ENCODE results near the gene CHAC1. TPM values are rescaled to one million over a fixed set of nuclear protein-coding genes. Genes with fewer than 3 reads are reported as not detected.

CHAC1 gene
- total RNA-seq, 1 donor = 11.4 TPM

DNA sequence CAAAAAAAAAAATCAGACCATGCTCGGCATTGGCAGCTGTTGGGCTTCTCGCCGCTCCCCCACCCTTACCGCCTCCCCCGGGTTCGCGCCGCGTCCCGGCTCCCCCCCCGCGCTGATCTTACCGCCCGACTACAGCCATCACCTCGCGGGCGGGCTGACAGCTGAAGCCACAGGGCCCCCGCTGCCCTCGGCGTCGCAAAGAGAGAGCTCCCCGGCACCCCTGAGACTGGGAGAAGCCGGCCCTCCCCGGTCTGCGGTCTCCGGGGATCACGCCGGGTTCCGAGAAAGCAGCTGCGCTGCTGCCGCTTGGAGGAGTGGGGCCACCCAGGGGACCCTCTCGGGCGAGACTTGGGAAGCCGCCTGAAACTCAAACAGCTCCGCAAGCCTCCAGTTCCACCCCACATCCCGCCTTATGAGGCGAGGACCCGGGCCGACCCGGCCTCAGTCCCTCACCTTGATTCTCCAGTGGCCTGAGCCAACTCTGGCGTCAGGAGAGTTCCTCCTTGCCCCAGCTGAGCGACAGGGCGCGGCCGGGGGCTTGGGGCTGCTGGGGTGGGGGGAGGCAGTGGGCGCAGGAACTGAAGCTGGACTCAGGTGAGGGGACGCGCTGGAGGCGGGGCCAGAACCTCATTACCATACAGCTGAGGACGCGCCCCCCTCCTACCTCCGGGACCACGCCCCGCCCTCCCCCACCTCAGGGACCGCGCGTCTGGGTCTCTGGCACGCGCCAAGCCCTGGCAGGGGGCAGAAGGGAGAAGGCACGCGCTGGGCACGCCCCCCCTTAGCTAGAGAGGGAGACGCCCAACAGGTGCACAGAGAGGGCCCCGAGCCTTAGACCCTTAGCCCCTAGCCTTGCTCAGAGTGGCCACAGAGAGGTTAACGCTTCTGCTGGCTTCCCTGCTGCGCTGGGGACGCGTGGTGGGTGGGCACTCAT, 25.1 kb upstream of the CHAC1 start:
- H3K4me3 ChIP-seq (ENCODE audit: low read depth, low read length) = peak overlapping the region; percentile 28
- TF ChIP-seq, protein P1, sequence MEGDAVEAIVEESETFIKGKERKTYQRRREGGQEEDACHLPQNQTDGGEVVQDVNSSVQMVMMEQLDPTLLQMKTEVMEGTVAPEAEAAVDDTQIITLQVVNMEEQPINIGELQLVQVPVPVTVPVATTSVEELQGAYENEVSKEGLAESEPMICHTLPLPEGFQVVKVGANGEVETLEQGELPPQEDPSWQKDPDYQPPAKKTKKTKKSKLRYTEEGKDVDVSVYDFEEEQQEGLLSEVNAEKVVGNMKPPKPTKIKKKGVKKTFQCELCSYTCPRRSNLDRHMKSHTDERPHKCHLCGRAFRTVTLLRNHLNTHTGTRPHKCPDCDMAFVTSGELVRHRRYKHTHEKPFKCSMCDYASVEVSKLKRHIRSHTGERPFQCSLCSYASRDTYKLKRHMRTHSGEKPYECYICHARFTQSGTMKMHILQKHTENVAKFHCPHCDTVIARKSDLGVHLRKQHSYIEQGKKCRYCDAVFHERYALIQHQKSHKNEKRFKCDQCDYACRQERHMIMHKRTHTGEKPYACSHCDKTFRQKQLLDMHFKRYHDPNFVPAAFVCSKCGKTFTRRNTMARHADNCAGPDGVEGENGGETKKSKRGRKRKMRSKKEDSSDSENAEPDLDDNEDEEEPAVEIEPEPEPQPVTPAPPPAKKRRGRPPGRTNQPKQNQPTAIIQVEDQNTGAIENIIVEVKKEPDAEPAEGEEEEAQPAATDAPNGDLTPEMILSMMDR (IDR thresholded peaks at IDR 0.05; ENCODE audit: insufficient read depth, low read length) = no peak
- DNase-seq (ENCODE audit: low read depth) = no peak

DNA sequence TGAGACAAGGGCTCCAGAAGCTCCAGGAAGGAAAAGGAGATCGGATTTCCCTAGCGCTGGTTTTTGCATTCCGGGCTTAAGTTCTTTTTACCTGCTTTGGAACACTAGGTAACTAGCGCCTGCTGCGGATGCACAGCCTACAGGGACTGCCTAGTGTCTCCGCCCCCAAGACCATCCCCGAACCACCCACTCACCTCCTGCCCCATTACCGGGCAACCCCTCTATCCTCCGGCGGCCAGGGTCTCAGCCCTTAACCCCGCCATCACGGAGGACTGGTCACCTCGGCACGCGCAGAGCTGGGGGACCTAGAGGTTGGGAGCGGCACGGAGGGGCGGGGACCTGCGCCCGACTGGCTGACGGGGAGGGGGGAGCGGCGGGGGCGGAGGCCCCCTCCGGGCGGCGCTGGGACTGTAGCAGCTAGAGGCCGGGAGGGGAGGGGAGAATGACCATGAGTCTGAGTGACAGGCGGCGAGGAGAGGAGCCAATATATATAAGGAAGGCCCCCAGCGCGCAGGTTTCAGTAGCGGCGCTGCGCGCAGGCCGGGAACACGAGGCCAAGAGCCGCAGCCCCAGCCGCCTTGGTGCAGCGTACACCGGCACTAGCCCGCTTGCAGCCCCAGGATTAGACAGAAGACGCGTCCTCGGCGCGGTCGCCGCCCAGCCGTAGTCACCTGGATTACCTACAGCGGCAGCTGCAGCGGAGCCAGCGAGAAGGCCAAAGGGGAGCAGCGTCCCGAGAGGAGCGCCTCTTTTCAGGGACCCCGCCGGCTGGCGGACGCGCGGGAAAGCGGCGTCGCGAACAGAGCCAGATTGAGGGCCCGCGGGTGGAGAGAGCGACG, 24.2 kb upstream of the CHAC1 start, which contains the start of gene DLL4:
Gene DLL4 (plus strand): TSS at position 520 of the 839 bp plus-strand sequence. CDS start 329 bp downstream, outside the sequence.
- TF ChIP-seq, protein P1 (IDR thresholded peaks at IDR 0.05; ENCODE audit: insufficient read depth, low read length) = no peak
- H3K4me3 ChIP-seq (ENCODE audit: low read depth, low read length) = peak within 1 kb of the TSS; percentile 50
- DNase-seq (ENCODE audit: low read depth) = no peak

DNA sequence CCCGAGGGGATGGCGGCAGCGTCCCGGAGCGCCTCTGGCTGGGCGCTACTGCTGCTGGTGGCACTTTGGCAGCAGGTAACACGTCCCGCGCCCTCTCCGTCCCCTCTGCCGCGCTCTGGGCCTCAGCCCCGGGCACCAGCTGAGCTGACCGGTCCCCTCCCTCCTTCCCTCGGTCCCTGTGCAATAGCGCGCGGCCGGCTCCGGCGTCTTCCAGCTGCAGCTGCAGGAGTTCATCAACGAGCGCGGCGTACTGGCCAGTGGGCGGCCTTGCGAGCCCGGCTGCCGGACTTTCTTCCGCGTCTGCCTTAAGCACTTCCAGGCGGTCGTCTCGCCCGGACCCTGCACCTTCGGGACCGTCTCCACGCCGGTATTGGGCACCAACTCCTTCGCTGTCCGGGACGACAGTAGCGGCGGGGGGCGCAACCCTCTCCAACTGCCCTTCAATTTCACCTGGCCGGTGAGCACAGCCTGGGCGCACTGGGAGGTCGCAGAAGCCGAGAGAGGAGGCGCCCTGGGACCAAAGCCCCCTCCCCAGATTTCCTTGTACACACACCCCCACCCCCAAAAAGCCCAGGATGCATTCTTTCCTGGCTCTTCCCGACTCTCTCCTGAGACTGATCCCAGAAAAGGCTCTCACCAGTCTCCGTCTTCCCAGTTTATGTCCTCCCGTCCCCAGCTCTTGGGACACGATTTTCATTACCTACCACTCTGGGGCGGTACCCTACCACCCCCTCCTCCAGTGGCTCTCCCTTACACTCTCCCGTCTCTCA, 23.4 kb upstream of the CHAC1 start:
- TF ChIP-seq, protein P1 (IDR thresholded peaks at IDR 0.05; ENCODE audit: insufficient read depth, low read length) = peak; percentile 16
- DNase-seq (ENCODE audit: low read depth) = peak; percentile 43
- H3K4me3 ChIP-seq (ENCODE audit: low read depth, low read length) = peak overlapping the region; percentile 50

DNA sequence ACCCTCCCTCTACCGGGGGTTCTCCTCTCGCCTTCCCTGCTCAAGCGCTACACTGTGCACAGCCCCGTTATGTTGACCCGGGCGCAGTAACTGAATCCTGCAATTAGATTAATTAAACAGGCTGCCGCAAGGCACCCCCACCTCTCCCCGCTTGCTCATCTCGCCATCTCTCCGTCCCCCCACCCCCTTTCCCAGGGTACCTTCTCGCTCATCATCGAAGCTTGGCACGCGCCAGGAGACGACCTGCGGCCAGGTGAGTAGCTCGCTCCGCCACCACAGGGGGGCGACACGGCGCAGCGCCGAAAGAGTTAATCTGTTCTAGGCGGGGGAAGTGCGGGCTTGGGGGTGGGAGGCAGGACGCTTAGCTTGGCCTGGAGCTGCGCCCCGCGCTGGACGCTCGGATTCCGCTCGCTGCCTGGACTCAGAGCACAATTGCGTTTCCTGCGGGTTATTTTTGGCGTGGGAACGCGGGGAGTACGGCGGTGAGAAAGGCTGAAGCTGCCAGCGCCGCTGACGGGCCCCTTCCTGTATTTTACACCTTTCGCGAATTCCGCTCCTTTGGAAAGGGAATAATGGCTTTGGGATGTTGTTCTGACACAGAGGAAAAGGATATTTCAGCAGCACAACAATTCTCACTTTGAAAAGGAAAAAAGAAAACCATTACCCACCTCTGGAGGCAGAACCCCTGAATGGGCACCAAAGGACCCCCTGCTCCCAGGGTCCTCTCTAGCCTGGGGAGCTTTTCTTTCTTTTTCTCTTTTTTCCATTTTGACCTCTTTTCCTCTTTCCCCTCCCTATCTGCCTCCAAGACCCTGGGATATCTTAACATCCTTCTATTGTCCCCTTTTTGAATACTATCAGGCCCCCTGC, 22.6 kb upstream of the CHAC1 start:
- DNase-seq (ENCODE audit: low read depth) = peak; percentile 16

DNA sequence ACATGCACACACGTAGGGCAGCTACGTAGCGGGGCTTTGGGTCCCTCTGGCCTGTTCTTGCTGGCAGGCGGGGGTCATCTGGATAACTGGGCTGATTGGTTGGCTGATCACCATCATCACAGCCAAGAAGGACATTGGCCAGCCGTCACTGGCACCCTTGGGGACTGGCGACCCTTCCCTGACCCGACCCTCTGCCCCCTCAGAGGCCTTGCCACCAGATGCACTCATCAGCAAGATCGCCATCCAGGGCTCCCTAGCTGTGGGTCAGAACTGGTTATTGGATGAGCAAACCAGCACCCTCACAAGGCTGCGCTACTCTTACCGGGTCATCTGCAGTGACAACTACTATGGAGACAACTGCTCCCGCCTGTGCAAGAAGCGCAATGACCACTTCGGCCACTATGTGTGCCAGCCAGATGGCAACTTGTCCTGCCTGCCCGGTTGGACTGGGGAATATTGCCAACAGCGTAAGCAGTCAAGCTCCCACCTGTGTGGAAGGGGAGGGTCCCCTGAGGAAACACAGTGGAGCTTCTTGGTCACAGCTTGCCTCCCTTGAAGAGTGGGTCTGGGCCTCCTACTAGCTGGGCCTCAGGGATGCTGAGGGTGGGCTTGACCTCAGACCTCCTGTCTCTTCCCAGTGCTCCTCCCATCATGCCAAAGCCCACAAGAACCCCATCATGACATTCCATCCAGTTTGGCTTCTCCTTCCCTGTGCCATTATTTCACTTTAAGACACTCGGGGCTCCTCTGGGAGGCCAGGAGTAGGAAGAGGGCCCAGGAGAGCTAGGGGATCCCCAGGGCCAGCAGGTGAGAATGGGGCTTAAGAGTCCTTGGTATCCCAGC, 21.8 kb upstream of the CHAC1 start:
- H3K4me3 ChIP-seq (ENCODE audit: low read depth, low read length) = no peak overlapping the region
- no peak for DNase-seq (ENCODE audit: low read depth)
- TF ChIP-seq, protein P1 (IDR thresholded peaks at IDR 0.05; ENCODE audit: insufficient read depth, low read length) = no peak

More for the DNA sequence above, 22.6 kb upstream of the CHAC1 start:
- TF ChIP-seq, protein P1 (IDR thresholded peaks at IDR 0.05; ENCODE audit: insufficient read depth, low read length) = peak; percentile 43
- peak overlapping the region; percentile 33 for H3K4me3 ChIP-seq (ENCODE audit: low read depth, low read length)
